Liver (tissue), 9 donors: Measurements from ENCODE around the gene EMID1. TPM values are rescaled to one million over a fixed set of nuclear protein-coding genes. Genes with fewer than 3 reads are reported as not detected.

Experiments used
- DNase-seq: peaks from one replicate; pipeline ENCODE4 v3.0.0-alpha.2; 2017; ENCODE audit warnings: low spot score
- H3K27ac ChIP-seq, 2 donors: one replicate each; pipeline ENCODE4 v1.7.0; 2013; ENCODE audit warnings: inconsistent platforms in 2 of 2, low read length in 2 of 2, control low read depth in 1 of 2, low read depth in 1 of 2, mild to moderate bottlenecking in 1 of 2
- H3K27me3 ChIP-seq, 4 donors: one replicate each; pipeline versions ENCODE4 v1.6.1 to v1.7.0; 2013; ENCODE audit warnings: low read length in 3 of 4, inconsistent platforms in 1 of 4, mild to moderate bottlenecking in 1 of 4, moderate library complexity in 1 of 4; ENCODE audit not compliant: control insufficient read depth in 4 of 4, insufficient read depth in 4 of 4
- H3K36me3 ChIP-seq, 4 donors: one replicate each; pipeline versions ENCODE4 v1.6.1 to v1.7.0; 2013; ENCODE audit warnings: low read length in 3 of 4, mild to moderate bottlenecking in 3 of 4, low read depth in 1 of 4, moderate library complexity in 1 of 4; ENCODE audit not compliant: control insufficient read depth in 4 of 4, insufficient read depth in 3 of 4
- H3K4me1 ChIP-seq, 4 donors: one replicate each; pipeline versions ENCODE4 v1.6.1 to v1.7.0; 2013; ENCODE audit warnings: low read length in 3 of 4, mild to moderate bottlenecking in 3 of 4, moderate library complexity in 1 of 4; ENCODE audit not compliant: control insufficient read depth in 4 of 4, insufficient read depth in 4 of 4
- H3K4me3 ChIP-seq, 3 donors: one replicate each; pipeline versions ENCODE4 v1.6.1 to v1.7.0; 2013; ENCODE audit warnings: low read length in 3 of 3, control low read depth in 1 of 3, low read depth in 1 of 3, mild to moderate bottlenecking in 1 of 3
- H3K9ac ChIP-seq, 2 donors: one replicate each; pipeline ENCODE4 v1.7.0; 2013; ENCODE audit warnings: low read length in 2 of 2, mild to moderate bottlenecking in 2 of 2, moderate library complexity in 2 of 2, control low read depth in 1 of 2, low read depth in 1 of 2
- H3K9me3 ChIP-seq, 4 donors: one replicate each; pipeline versions ENCODE4 v1.6.1 to v1.7.0; 2013; ENCODE audit warnings: low read length in 3 of 4; ENCODE audit not compliant: control insufficient read depth in 4 of 4
- EGR1 ChIP-seq, 2 donors: IDR thresholded peaks; 2 replicates each; pipeline ENCODE4 v1.6.1; 2016 to 2018; ENCODE audit warnings: antibody characterized with exemption in 2 of 2, low read depth in 2 of 2
- FOXA1 ChIP-seq: IDR thresholded peaks from 2 replicates; pipeline ENCODE4 v1.6.1; 2016; ENCODE audit warnings: antibody characterized with exemption
- GABPA ChIP-seq, 2 donors: IDR thresholded peaks in 1 of 2; conservative IDR thresholded peaks in 1 of 2; 2 replicates each; pipeline ENCODE4 v1.6.1; 2016; ENCODE audit warnings: antibody characterized with exemption in 2 of 2, mild to moderate bottlenecking in 1 of 2, moderate library complexity in 1 of 2
- HNF4A ChIP-seq, 2 donors: conservative IDR thresholded peaks; 2 replicates each; pipeline ENCODE4 v1.6.1; 2016; ENCODE audit warnings: antibody characterized with exemption in 2 of 2, mild to moderate bottlenecking in 2 of 2
- HNF4G ChIP-seq: IDR thresholded peaks from 2 replicates; pipeline ENCODE4 v1.6.1; 2016; ENCODE audit warnings: antibody characterized with exemption
- JUND ChIP-seq, 2 donors: IDR thresholded peaks; 2 replicates each; pipeline ENCODE4 v1.6.1; 2016; ENCODE audit warnings: antibody characterized with exemption in 2 of 2
- MAX ChIP-seq: IDR thresholded peaks from 2 replicates; pipeline ENCODE4 v1.6.1; 2016; ENCODE audit warnings: antibody characterized with exemption
- NR2F2 ChIP-seq: IDR thresholded peaks from 2 replicates; pipeline ENCODE4 v1.6.1; 2016; ENCODE audit warnings: antibody characterized with exemption
- RAD21 ChIP-seq, 2 donors: IDR thresholded peaks; 2 replicates each; pipeline ENCODE4 v1.6.1; 2016; ENCODE audit warnings: antibody characterized with exemption in 2 of 2, mild to moderate bottlenecking in 2 of 2
- RXRA ChIP-seq, 2 donors: IDR thresholded peaks; 2 replicates each; pipeline ENCODE4 v1.6.1; 2017 to 2018; ENCODE audit warnings: antibody characterized with exemption in 2 of 2, mild to moderate bottlenecking in 1 of 2
- SP1 ChIP-seq: IDR thresholded peaks from 2 replicates; pipeline ENCODE4 v1.6.1; 2018; ENCODE audit warnings: antibody characterized with exemption, mild to moderate bottlenecking
- TAF1 ChIP-seq: conservative IDR thresholded peaks from 2 replicates; pipeline ENCODE4 v1.6.1; 2016; ENCODE audit warnings: antibody characterized with exemption, mild to moderate bottlenecking
- YY1 ChIP-seq: IDR thresholded peaks from 2 replicates; pipeline ENCODE4 v1.6.1; 2016; ENCODE audit warnings: antibody characterized with exemption, mild to moderate bottlenecking
- ZBTB33 ChIP-seq: IDR thresholded peaks from 2 replicates; pipeline ENCODE4 v1.6.1; 2016; ENCODE audit warnings: antibody characterized with exemption
- WGBS: extraction: QIAGEN DNeasy Blood & Tissue Kit; methylation state at CpG from one replicate; pipeline ENCODE4 v1.1.7; 2013; 5-methylcytosine and 5-hydroxymethylcytosine counted together
- polyA plus RNA-seq, 2 donors: library from polyadenylated mRNA; stranded (reverse) in 1 of 2; unstranded in 1 of 2; fragments of 200-250 nt in 1 of 2; fragments of >200 nt in 1 of 2; fragmentation: Nextera tagmentation in 1 of 2; extraction: Ambion mirVana in 1 of 2; gene quantifications; one replicate each; pipeline versions ENCODE4 v1.2.1 to v1.2.3, GENCODE V29; 2013 to 2015
- total RNA-seq, 2 donors: library from RNA; depleted of rRNA; stranded (reverse); fragments of >200 nt; gene quantifications; one replicate each; pipeline ENCODE4 v1.2.3, GENCODE V29; 2014
- TF ChIP-seq, protein P1 (sequence below): fragments of 150-350 bp; IDR thresholded peaks from 2 replicates; pipeline ENCODE4 v1.5.1; 2017; ENCODE audit warnings: improper control_type of control experiment, low read depth, low read length; ENCODE audit not compliant: missing input control
- TF ChIP-seq, protein P2 (sequence below): IDR thresholded peaks from 2 replicates; pipeline ENCODE4 v1.6.1; 2016; ENCODE audit warnings: antibody characterized with exemption
- donor health status: healthy.
- donor health status: healthy.
- donor health status: healthy.
- donor health status: healthy.
- donor health status: healthy.

Gene EMID1
- total and polyA plus RNA-seq, 4 donors = 0.89 to 8.9 (median 2.1) TPM

DNA sequence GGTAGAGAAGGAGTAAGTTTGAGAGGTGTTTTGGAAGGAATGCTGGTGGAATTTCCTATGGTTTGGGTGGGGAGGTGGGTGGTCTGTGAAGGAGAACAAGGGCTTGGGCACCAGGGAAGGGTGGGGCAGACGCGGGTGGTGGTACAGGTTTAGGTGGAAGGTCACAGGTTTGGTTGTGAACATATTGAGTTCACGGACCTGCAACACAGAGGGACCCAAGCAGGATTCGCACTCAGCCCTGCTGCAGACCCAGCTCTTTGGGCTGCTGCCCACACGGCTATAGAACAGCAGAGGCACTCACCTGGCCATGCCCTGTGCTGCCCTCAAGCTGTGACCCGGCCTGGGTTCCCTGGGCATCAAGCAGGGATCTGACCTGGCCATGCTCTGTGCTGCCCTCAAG is 33.5 kb upstream of the EMID1 start (continued):
- TF ChIP-seq NR2F2 = no peak
- TF ChIP-seq RXRA (IDR thresholded peaks at IDR 0.05) = no peak
- no peak for TF ChIP-seq SP1
- no peak for TF ChIP-seq RAD21 (IDR thresholded peaks at IDR 0.05)
- TF ChIP-seq HNF4A (conservative IDR thresholded peaks at IDR 0.05) = no peak

DNA sequence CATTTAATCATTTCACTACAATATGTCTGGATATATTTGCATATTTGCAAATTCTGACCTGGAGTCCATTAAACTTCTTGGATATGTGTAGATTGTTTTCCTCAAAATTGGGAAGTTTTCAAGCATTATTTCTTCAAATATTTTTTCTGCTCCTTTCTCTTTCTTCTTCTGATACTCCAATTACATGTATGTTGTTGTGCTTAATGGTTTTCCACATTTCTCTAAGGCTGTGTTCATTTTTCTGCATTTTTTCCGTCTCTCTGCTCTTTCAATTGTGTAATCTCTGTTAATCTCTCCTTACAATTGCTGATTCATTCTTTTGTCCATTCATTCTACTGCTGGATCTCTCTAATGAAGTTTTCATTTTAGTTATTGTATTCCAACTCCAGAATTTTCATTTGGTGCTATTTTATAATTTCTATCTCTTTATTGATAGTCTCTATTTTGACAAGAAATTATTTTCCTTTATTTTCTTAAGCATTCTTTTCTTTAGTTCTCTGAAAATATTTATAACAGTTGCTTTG is 30.3 kb upstream of the EMID1 start:
- H3K9ac ChIP-seq = no peak overlapping the region
- no peak for DNase-seq
- TF ChIP-seq FOXA1 = no peak
- TF ChIP-seq MAX = no peak
- TF ChIP-seq ZBTB33 = no peak
- no peak for TF ChIP-seq EGR1 (IDR thresholded peaks at IDR 0.05; ENCODE audit: low read depth in 2 of 2)
- no peak for TF ChIP-seq RAD21 (IDR thresholded peaks at IDR 0.05)
- TF ChIP-seq, protein P1, sequence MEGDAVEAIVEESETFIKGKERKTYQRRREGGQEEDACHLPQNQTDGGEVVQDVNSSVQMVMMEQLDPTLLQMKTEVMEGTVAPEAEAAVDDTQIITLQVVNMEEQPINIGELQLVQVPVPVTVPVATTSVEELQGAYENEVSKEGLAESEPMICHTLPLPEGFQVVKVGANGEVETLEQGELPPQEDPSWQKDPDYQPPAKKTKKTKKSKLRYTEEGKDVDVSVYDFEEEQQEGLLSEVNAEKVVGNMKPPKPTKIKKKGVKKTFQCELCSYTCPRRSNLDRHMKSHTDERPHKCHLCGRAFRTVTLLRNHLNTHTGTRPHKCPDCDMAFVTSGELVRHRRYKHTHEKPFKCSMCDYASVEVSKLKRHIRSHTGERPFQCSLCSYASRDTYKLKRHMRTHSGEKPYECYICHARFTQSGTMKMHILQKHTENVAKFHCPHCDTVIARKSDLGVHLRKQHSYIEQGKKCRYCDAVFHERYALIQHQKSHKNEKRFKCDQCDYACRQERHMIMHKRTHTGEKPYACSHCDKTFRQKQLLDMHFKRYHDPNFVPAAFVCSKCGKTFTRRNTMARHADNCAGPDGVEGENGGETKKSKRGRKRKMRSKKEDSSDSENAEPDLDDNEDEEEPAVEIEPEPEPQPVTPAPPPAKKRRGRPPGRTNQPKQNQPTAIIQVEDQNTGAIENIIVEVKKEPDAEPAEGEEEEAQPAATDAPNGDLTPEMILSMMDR = no peak
- TF ChIP-seq TAF1 = no peak
- no peak for TF ChIP-seq HNF4G
- TF ChIP-seq SP1 = no peak
- no peak overlapping the region for H3K4me3 ChIP-seq
- H3K27me3 ChIP-seq = no peaks in the 10 kb centered on the region
- 92% methylated on average over 1 of the region's 1 CpG for WGBS
- H3K27ac ChIP-seq = no peak overlapping the region
- H3K9me3 ChIP-seq = peaks cover 0 to 8% (median 2%) of the 10 kb centered on the region in 4 donors
- H3K36me3 ChIP-seq = no peaks in the 10 kb centered on the region
- H3K4me1 ChIP-seq = no peaks in the 10 kb centered on the region

DNA sequence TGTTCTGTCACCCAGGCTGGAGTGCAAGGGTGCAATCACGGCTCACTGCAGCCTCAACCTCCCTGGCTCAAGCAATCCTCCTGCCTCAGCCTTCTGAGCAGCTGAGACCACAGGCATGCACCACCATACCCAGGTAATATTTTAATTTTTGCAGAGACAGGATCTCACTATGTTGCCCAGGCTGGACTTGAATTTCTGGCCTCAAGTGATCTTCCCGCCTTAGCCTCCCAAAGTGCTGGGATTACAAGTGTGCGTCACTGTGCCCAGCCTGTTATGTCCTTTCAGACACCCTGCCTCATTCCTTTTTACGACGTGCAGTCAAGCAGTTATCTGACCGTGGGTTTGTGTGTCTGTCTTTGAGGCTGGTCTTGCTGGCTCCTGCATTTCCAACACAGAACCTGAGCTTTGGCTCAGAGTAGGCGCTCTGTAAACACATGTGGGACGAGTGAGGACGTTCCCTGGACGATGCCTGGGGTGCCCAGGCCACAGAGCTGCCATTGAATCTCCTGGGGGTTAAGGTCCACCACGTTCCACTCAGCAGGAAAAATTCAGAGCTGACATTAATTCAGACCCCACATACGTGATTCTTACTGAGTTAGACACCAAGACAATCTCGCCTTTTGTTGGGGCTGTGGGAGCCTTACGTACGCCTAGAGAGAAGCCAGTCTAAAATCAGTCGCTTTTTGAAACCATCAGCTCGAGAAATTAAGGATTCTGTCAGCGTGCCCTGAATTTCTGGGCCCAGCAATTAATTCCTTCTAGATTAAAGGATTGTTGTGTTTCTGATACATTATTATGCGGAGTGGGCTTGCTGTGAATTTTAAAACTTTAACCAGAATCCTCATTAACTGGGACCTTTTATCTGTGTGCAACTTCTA is 21.5 kb upstream of the EMID1 start:
- Histone ChIP-seq H3K27me3 (no peaks in the 10 kb centered on the region), H3K9me3 (no peaks in the 10 kb centered on the region), H3K9ac (no peak overlapping the region), H3K36me3 (no peaks in the 10 kb centered on the region), H3K4me1 (no peaks in the 10 kb centered on the region), H3K27ac (no peak overlapping the region), H3K4me3 (no peak overlapping the region)
- DNase-seq = no peak
- 90% methylated on average over 19 of the region's 19 CpGs for whole genome bisulfite sequencing
- TF ChIP-seq GABPA (IDR thresholded peaks at IDR 0.05 in 1 of 2, conservative IDR thresholded peaks at IDR 0.05 in 1 of 2) (no peak), JUND (IDR thresholded peaks at IDR 0.05) (no peak), TAF1 (no peak), SP1 (no peak), EGR1 (IDR thresholded peaks at IDR 0.05; ENCODE audit: low read depth in 2 of 2) (no peak), YY1 (no peak), ZBTB33 (no peak), HNF4A (conservative IDR thresholded peaks at IDR 0.05) (no peak)
- TF ChIP-seq, protein P1 = no peak
- TF ChIP-seq, protein P2, sequence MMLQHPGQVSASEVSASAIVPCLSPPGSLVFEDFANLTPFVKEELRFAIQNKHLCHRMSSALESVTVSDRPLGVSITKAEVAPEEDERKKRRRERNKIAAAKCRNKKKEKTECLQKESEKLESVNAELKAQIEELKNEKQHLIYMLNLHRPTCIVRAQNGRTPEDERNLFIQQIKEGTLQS = no peak
